ENCODE results near the gene TMPRSS13.
"Not testable (repeated sequence)": the region's sequence is repeated elsewhere in the genome, so short reads cannot be mapped to it uniquely, and the experiment has no call there.

Gene TMPRSS13

DNA sequence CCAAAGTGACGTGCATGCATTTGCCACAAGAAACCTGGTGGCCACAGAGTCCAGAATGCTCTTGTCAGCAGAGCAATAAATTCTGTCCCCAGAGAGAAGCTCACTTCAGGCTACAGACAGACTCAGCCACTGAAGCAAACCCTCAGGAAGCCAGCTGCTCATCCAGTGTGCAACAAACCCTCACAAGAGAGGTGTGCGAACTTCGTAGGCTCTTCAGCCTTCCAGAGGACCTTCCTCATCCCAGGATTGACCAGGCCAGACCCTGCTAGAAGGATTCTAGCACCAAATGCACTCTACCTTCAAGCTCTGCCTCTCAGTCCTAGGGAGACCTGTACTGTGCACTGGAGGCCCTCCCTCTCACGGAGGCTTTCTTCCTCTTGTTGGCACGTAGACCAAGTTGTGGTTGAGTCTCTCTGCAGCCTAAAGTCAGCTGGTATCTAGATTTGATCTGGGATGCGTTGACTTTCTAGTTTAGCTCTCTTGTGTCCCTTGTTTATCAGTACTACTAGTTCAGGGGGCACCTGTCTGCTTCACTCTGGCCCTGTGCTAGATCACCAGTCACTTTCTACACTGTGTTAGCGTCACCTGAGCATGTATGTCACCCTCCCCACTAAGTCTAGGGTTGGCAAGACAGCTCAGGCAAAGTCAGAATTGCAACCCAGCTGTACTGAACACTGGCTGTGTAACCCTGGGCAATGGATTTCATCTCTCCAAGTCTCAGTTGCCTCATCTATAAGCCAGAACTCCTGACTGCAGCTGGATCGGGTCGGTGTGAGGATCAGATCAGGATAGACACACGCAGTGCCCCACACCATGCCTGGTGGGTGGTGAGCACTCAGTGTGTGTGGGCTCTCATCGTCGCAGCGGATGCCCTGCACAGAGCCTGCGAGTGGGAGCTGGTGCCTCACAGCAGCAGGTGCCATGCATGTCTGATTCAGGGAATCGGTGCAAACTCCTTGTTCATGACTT, 22.1 kb upstream of the TMPRSS13 start:
- peak in 1 of 3 donors; percentile 35 for DNase-seq

DNA sequence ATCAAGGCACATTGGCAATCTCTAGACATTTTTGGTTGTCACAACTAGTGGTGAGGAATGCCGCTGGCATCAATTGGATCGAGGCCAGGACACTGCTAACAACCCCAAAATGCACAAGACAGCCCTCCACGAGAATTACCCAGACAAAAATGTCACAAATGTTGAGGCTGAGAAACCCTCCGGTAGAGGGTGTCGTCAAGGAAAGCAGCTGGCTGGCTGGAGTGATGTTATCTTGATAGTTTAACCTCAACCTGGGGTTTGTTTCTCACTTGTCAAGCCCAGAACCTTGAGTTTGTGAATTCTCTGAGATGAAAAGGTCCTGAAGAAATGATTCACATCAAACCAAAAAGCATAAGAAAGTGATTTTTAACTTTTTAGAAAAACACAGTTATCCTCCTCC, 21.1 kb upstream of the TMPRSS13 start:
- peaks cover 77% of the 10 kb centered on the region for H3K4me1 ChIP-seq (ENCODE audit: control insufficient read depth, insufficient read depth, low read length, poor library complexity, severe bottlenecking)
- H3K9me3 ChIP-seq (ENCODE audit: control insufficient read depth, low read length): no peaks in the 10 kb centered on the region
- H3K27ac ChIP-seq (ENCODE audit: insufficient read depth, low read length, poor library complexity, severe bottlenecking): peak overlapping the region; percentile 71
- H3K27me3 ChIP-seq (replicated peaks; ENCODE audit: control insufficient read depth, insufficient read depth, low read length, poor library complexity, severe bottlenecking): no peaks in the 10 kb centered on the region
- peak; percentile 43 to 63 (median 45) for DNase-seq
- H3K4me3 ChIP-seq (ENCODE audit: insufficient read depth, low read depth, low read length, poor library complexity, severe bottlenecking): peak overlapping the region; percentile 38
- no peaks in the 10 kb centered on the region for H3K36me3 ChIP-seq (ENCODE audit: control insufficient read depth, insufficient read depth, low read length)

More for the DNA sequence above, 22.1 kb upstream of the TMPRSS13 start:
- Histone ChIP-seq H3K9me3 (ENCODE audit: control insufficient read depth, low read length) (no peaks in the 10 kb centered on the region), H3K27ac (ENCODE audit: insufficient read depth, low read length, poor library complexity, severe bottlenecking) (peak overlapping the region; percentile 71), H3K4me3 (ENCODE audit: insufficient read depth, low read depth, low read length, poor library complexity, severe bottlenecking) (peak overlapping the region; percentile 38), H3K27me3 (replicated peaks; ENCODE audit: control insufficient read depth, insufficient read depth, low read length, poor library complexity, severe bottlenecking) (no peaks in the 10 kb centered on the region), H3K4me1 (ENCODE audit: control insufficient read depth, insufficient read depth, low read length, poor library complexity, severe bottlenecking) (peaks cover 74% of the 10 kb centered on the region), H3K36me3 (ENCODE audit: control insufficient read depth, insufficient read depth, low read length) (no peaks in the 10 kb centered on the region)

- Histone ChIP-seq H3K4me1 (ENCODE audit: control insufficient read depth, insufficient read depth, low read length, poor library complexity, severe bottlenecking) (peaks cover 85% of the 10 kb centered on the region), H3K36me3 (ENCODE audit: control insufficient read depth, insufficient read depth, low read length) (no peaks in the 10 kb centered on the region), H3K27me3 (replicated peaks; ENCODE audit: control insufficient read depth, insufficient read depth, low read length, poor library complexity, severe bottlenecking) (no peaks in the 10 kb centered on the region), H3K27ac (ENCODE audit: insufficient read depth, low read length, poor library complexity, severe bottlenecking) (peak overlapping the region; percentile 55), H3K9me3 (ENCODE audit: control insufficient read depth, low read length) (no peaks in the 10 kb centered on the region), H3K4me3 (ENCODE audit: insufficient read depth, low read depth, low read length, poor library complexity, severe bottlenecking) (no peak overlapping the region)
- DNase-seq: no peak
These were observed 19.9 kb upstream of the TMPRSS13 start for GRCh38 chr11:117949062-117949461.

GRCh38 chr11:117948466-117948865, 19.3 kb upstream of the TMPRSS13 start:
- not testable (repeated sequence) for H3K36me3 ChIP-seq (ENCODE audit: control insufficient read depth, insufficient read depth, low read length); H3K9me3 ChIP-seq (ENCODE audit: control insufficient read depth, low read length); H3K4me3 ChIP-seq (ENCODE audit: insufficient read depth, low read depth, low read length, poor library complexity, severe bottlenecking); DNase-seq; H3K27me3 ChIP-seq (replicated peaks; ENCODE audit: control insufficient read depth, insufficient read depth, low read length, poor library complexity, severe bottlenecking)
- Histone ChIP-seq H3K4me1 (ENCODE audit: control insufficient read depth, insufficient read depth, low read length, poor library complexity, severe bottlenecking) (peaks cover 79% of the 10 kb centered on the region), H3K27ac (ENCODE audit: insufficient read depth, low read length, poor library complexity, severe bottlenecking) (peak overlapping the region; percentile 8)

DNA sequence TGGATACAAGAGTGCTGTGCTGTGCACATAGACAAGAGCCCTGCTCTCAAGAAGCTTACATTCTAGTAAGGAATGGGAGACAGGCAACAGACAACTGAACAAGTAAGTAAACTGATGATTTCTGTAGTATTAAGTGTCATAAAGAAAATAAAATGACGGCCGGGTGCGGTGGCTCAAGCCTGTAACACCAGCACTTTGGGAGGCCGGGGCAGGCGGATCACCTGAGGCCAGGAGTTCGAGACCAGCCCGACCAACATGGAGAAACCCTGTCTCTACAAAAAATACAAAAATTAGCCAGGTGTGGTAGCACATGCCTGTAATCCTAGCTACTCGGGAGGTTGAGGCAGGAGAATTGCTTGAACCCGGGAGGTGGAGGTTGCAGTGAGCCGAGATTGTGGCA, 18.5 kb upstream of the TMPRSS13 start:
- DNase-seq: not testable (repeated sequence)
- H3K4me1 ChIP-seq (ENCODE audit: control insufficient read depth, insufficient read depth, low read length, poor library complexity, severe bottlenecking): peaks cover 74% of the 10 kb centered on the region

GRCh38 chr11:117946842-117947526, 17.8 kb upstream of the TMPRSS13 start:
- Histone ChIP-seq H3K27me3 (replicated peaks; ENCODE audit: control insufficient read depth, insufficient read depth, low read length, poor library complexity, severe bottlenecking) (no peaks in the 10 kb centered on the region), H3K9me3 (ENCODE audit: control insufficient read depth, low read length) (no peaks in the 10 kb centered on the region), H3K27ac (ENCODE audit: insufficient read depth, low read length, poor library complexity, severe bottlenecking) (no peak overlapping the region), H3K4me3 (ENCODE audit: insufficient read depth, low read depth, low read length, poor library complexity, severe bottlenecking) (no peak overlapping the region), H3K36me3 (ENCODE audit: control insufficient read depth, insufficient read depth, low read length) (no peaks in the 10 kb centered on the region), H3K4me1 (ENCODE audit: control insufficient read depth, insufficient read depth, low read length, poor library complexity, severe bottlenecking) (peaks cover 67% of the 10 kb centered on the region)
- DNase-seq: peak; percentile 52 to 76 (median 68)

More for the DNA sequence above, 18.5 kb upstream of the TMPRSS13 start:
- not testable (repeated sequence) for H3K9me3 ChIP-seq (ENCODE audit: control insufficient read depth, low read length); H3K27me3 ChIP-seq (replicated peaks; ENCODE audit: control insufficient read depth, insufficient read depth, low read length, poor library complexity, severe bottlenecking); H3K4me3 ChIP-seq (ENCODE audit: insufficient read depth, low read depth, low read length, poor library complexity, severe bottlenecking); H3K27ac ChIP-seq (ENCODE audit: insufficient read depth, low read length, poor library complexity, severe bottlenecking); H3K36me3 ChIP-seq (ENCODE audit: control insufficient read depth, insufficient read depth, low read length)

GRCh38 chr11:117946156-117946841, 17.1 kb upstream of the TMPRSS13 start:
- no peak for DNase-seq
- Histone ChIP-seq H3K36me3 (ENCODE audit: control insufficient read depth, insufficient read depth, low read length) (no peaks in the 10 kb centered on the region), H3K27me3 (replicated peaks; ENCODE audit: control insufficient read depth, insufficient read depth, low read length, poor library complexity, severe bottlenecking) (no peaks in the 10 kb centered on the region), H3K27ac (ENCODE audit: insufficient read depth, low read length, poor library complexity, severe bottlenecking) (no peak overlapping the region), H3K4me3 (ENCODE audit: insufficient read depth, low read depth, low read length, poor library complexity, severe bottlenecking) (no peak overlapping the region), H3K9me3 (ENCODE audit: control insufficient read depth, low read length) (no peaks in the 10 kb centered on the region), H3K4me1 (ENCODE audit: control insufficient read depth, insufficient read depth, low read length, poor library complexity, severe bottlenecking) (peaks cover 60% of the 10 kb centered on the region)

- H3K27ac ChIP-seq (ENCODE audit: insufficient read depth, low read length, poor library complexity, severe bottlenecking): no peak overlapping the region
- no peak for DNase-seq
- no peaks in the 10 kb centered on the region for H3K9me3 ChIP-seq (ENCODE audit: control insufficient read depth, low read length)
- H3K4me1 ChIP-seq (ENCODE audit: control insufficient read depth, insufficient read depth, low read length, poor library complexity, severe bottlenecking): peaks cover 51% of the 10 kb centered on the region
- H3K27me3 ChIP-seq (replicated peaks; ENCODE audit: control insufficient read depth, insufficient read depth, low read length, poor library complexity, severe bottlenecking): no peaks in the 10 kb centered on the region
- no peak overlapping the region for H3K4me3 ChIP-seq (ENCODE audit: insufficient read depth, low read depth, low read length, poor library complexity, severe bottlenecking)
- no peaks in the 10 kb centered on the region for H3K36me3 ChIP-seq (ENCODE audit: control insufficient read depth, insufficient read depth, low read length)
These were observed 16.0 kb upstream of the TMPRSS13 start for GRCh38 chr11:117945047-117945810.

DNA sequence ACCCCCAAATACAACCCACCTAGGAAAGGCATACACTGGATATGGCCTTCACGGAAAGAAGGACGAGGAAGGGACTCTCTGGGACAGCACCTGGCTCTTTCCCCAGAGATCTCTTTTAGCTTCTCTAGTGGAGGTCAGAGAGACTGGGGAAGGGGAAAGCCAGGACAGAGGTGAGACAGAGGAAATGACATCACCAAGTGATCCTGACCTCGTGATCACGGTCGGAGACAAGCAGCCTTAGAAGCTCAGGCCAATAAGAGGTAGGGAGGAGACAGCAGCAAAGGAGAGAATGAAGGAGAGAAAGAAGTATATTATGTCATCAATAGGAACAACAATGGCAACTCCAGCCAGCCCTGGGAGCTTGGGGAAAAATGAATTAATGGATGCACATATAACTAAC, 15.4 kb upstream of the TMPRSS13 start:
- no peak for DNase-seq
- H3K4me1 ChIP-seq (ENCODE audit: control insufficient read depth, insufficient read depth, low read length, poor library complexity, severe bottlenecking): peaks cover 44% of the 10 kb centered on the region
- no peak overlapping the region for H3K27ac ChIP-seq (ENCODE audit: insufficient read depth, low read length, poor library complexity, severe bottlenecking)
- H3K27me3 ChIP-seq (replicated peaks; ENCODE audit: control insufficient read depth, insufficient read depth, low read length, poor library complexity, severe bottlenecking): no peaks in the 10 kb centered on the region
- H3K4me3 ChIP-seq (ENCODE audit: insufficient read depth, low read depth, low read length, poor library complexity, severe bottlenecking): no peak overlapping the region
- H3K9me3 ChIP-seq (ENCODE audit: control insufficient read depth, low read length): no peaks in the 10 kb centered on the region
- no peaks in the 10 kb centered on the region for H3K36me3 ChIP-seq (ENCODE audit: control insufficient read depth, insufficient read depth, low read length)

Data from effector memory CD4-positive, alpha-beta T cell (primary cell).